ENCODE data around the gene CYGB. TPM values are rescaled to one million over a fixed set of nuclear protein-coding genes. Genes with fewer than 3 reads are reported as not detected.
A peak's percentile ranks its signal among the peaks of the same experiment; 100 is the strongest.

Gene CYGB
- total and polyA plus RNA-seq, 2 of the 13 experiments (the other 11 are each of a cell fraction or from before 2014, with no cell fraction given), result 18.9 to 27.1 TPM

DNA sequence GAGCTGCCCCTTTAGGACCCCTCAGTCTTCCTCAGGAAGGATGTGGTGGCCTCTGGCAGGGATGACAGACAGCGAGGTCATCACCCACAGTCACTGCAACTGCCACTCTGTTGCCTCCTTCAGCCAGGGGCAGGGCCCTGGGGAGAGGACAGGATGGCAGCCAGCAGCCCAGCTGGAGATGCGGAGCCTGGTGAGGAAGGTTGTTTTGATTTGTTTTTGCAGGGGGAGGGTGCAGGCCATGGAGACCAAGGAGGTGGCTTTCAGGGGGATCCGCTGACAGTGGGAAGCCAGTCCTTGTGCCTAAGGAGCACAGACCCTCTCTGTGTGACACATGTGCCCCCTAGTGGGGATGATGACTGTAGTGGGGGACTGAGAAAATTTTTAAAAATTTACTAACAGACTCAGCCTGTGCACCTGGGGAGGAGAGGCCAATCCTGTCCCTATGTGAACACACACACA lies 9.7 kb upstream of the CYGB start (continued):
- 0 out of 2 replicates have a peak, but pooled peaks have one; percentile 10 for TF ChIP-seq BCL6 (CRISPR knock-in tag; IDR thresholded peaks at IDR 0.05)
- 0 out of 2 replicates have a peak, but pooled peaks have one; percentile 25 for TF ChIP-seq MIER2 (CRISPR knock-in tag; IDR thresholded peaks at IDR 0.05)
- TF ChIP-seq FUBP1 (CRISPR knock-in tag; IDR thresholded peaks at IDR 0.05; ENCODE audit: borderline replicate concordance), result peak; percentile 67; the same call in 1 of the 2 replicates
- peak; percentile 33; the same call in 1 of the 2 replicates for TF ChIP-seq IKZF5 (CRISPR knock-in tag; IDR thresholded peaks at IDR 0.05)
- TF ChIP-seq NR2F6 (IDR thresholded peaks at IDR 0.05), result no peak
- TF ChIP-seq NR2F6 (CRISPR knock-in tag; IDR thresholded peaks at IDR 0.05), result peak; percentile 52; the same call in 1 of the 2 replicates
- peak; percentile 77; the same call in 1 of the 2 replicates for TF ChIP-seq ZBTB26 (CRISPR knock-in tag; IDR thresholded peaks at IDR 0.05; ENCODE audit: borderline replicate concordance)
- TF ChIP-seq ZNF350 (CRISPR knock-in tag; IDR thresholded peaks at IDR 0.05; ENCODE audit: borderline replicate concordance, low read depth), result 0 out of 2 replicates have a peak, but pooled peaks have one; percentile 20
- 0 out of 2 replicates have a peak, but pooled peaks have one; percentile 40 for TF ChIP-seq ZGPAT (CRISPR knock-in tag; IDR thresholded peaks at IDR 0.05)
- TF ChIP-seq ZNF225 (CRISPR knock-in tag; IDR thresholded peaks at IDR 0.05), result 0 out of 2 replicates have a peak, but pooled peaks have one; percentile 34
- TF ChIP-seq ERF (CRISPR knock-in tag; IDR thresholded peaks at IDR 0.05), result peak; percentile 47; the same call in 1 of the 2 replicates
- TF ChIP-seq ZNF891 (CRISPR knock-in tag; IDR thresholded peaks at IDR 0.05), result peak; percentile 46; the same call in 1 of the 2 replicates
- no peak for TF ChIP-seq ZNF251 (CRISPR knock-in tag; IDR thresholded peaks at IDR 0.05)
- TF ChIP-seq DRAP1 (CRISPR knock-in tag; IDR thresholded peaks at IDR 0.05), result peak; percentile 30; the same call in 1 of the 2 replicates
- no peak for TF ChIP-seq ZNF879 (CRISPR knock-in tag; IDR thresholded peaks at IDR 0.05)
- TF ChIP-seq ZSCAN31 (CRISPR knock-in tag; IDR thresholded peaks at IDR 0.05; ENCODE audit: low read depth), result 0 out of 2 replicates have a peak, but pooled peaks have one; percentile 20
- TF ChIP-seq ZFX (CRISPR knock-in tag; IDR thresholded peaks at IDR 0.05; ENCODE audit: low read depth), result peak; percentile 41; the same call in 1 of the 2 replicates
- TF ChIP-seq ZNF772 (CRISPR knock-in tag; IDR thresholded peaks at IDR 0.05), result 0 out of 2 replicates have a peak, but pooled peaks have one; percentile 34
- peak; percentile 43 for TF ChIP-seq XRCC5 (optimal IDR thresholded peaks at IDR 0.05; ENCODE audit: low read length)
- TF ChIP-seq BHLHE40 (IDR thresholded peaks at IDR 0.05; ENCODE audit: low read length), result 0 out of 2 replicates have a peak, but pooled peaks have one; percentile 22
- TF ChIP-seq TP53 (CRISPR knock-in tag; conservative IDR thresholded peaks at IDR 0.05), result no peak
- peak; percentile 41 for TF ChIP-seq TEAD3 (CRISPR knock-in tag; optimal IDR thresholded peaks at IDR 0.05; ENCODE audit: borderline replicate concordance)
- no peak for TF ChIP-seq SRF (IDR thresholded peaks at IDR 0.05; ENCODE audit: low read depth, low read length)
- peak; percentile 85 for TF ChIP-seq ZNF205 (CRISPR knock-in tag; IDR thresholded peaks at IDR 0.05)
- TF ChIP-seq ZNF256 (CRISPR knock-in tag; conservative IDR thresholded peaks at IDR 0.05), result no peak
